CD4-positive, alpha-beta memory T cell (primary cell): ENCODE data around the gene GALNT10. TPM values are rescaled to one million over a fixed set of nuclear protein-coding genes. Genes with fewer than 3 reads are reported as not detected.

Source experiments
- CTCF ChIA-PET: fragments of 350-600 bp; sonication (Branson Sonifier 250); formaldehyde crosslinking; loops from one replicate; lab custom pipeline; 2021; ENCODE audit warnings: inconsistent platforms; ENCODE audit not compliant: partially characterized antibody; lab: Charles Lee
- POLR2A ChIA-PET: fragments of 350-600 bp; sonication (Branson Sonifier 250); formaldehyde crosslinking; loops from one replicate; lab custom pipeline; 2021; ENCODE audit not compliant: partially characterized antibody; lab: Charles Lee
- DNase-seq, 5 donors: peaks; one replicate each; pipeline versions ENCODE4 v3.0.0 to v3.0.0-alpha.2; 2020 to 2022; ENCODE audit warnings: mixed read lengths in 1 of 5
- H3K27ac ChIP-seq: one replicate; pipeline ENCODE4 v1.7.0; 2013; ENCODE audit warnings: low read depth, low read length
- H3K27me3 ChIP-seq: 2 replicates; pipeline ENCODE4 v1.7.0; 2013; ENCODE audit warnings: mild to moderate bottlenecking, low read length, moderate library complexity; ENCODE audit not compliant: insufficient read depth
- H3K36me3 ChIP-seq: 2 replicates; pipeline ENCODE4 v1.7.0; 2013; ENCODE audit warnings: mild to moderate bottlenecking, low read length, moderate library complexity; ENCODE audit not compliant: insufficient read depth
- H3K4me1 ChIP-seq: 2 replicates; pipeline ENCODE4 v1.7.0; 2013; ENCODE audit warnings: mild to moderate bottlenecking, low read length, moderate library complexity; ENCODE audit not compliant: insufficient read depth
- H3K4me3 ChIP-seq, 2 donors: one replicate each; pipeline ENCODE4 v1.7.0; 2013; ENCODE audit warnings: low read length in 2 of 2, mild to moderate bottlenecking in 1 of 2
- H3K9me3 ChIP-seq, 2 donors: one replicate each; pipeline ENCODE4 v1.7.0; 2013; ENCODE audit warnings: low read length in 2 of 2, control low read depth in 1 of 2; ENCODE audit not compliant: control insufficient read depth in 1 of 2
- H3K27ac Mint-ChIP-seq, 7 donors: one replicate each; pipeline ENCODE4 v1.8.0; 2020 to 2021; ENCODE audit warnings: mixed read lengths in 7 of 7, mild to moderate bottlenecking in 6 of 7, inconsistent platforms in 3 of 7, moderate library complexity in 3 of 7
- H3K27me3 Mint-ChIP-seq, 2 donors: one replicate each; pipeline ENCODE4 v1.8.0; 2020 to 2021; ENCODE audit warnings: mixed read lengths in 2 of 2
- H3K36me3 Mint-ChIP-seq, 2 donors: one replicate each; pipeline ENCODE4 v1.8.0; 2020 to 2021; ENCODE audit warnings: mixed read lengths in 2 of 2, inconsistent platforms in 1 of 2, mild to moderate bottlenecking in 1 of 2
- H3K4me1 Mint-ChIP-seq, 4 donors: one replicate each; pipeline ENCODE4 v1.8.0; 2020 to 2021; ENCODE audit warnings: mixed read lengths in 4 of 4, mild to moderate bottlenecking in 1 of 4
- H3K4me3 Mint-ChIP-seq, 8 donors: one replicate each; pipeline ENCODE4 v1.8.0; 2020 to 2021; ENCODE audit warnings: mixed read lengths in 8 of 8, mild to moderate bottlenecking in 7 of 8, moderate library complexity in 6 of 8, inconsistent platforms in 3 of 8
- H3K9me3 Mint-ChIP-seq, 8 donors: one replicate each; pipeline ENCODE4 v1.8.0; 2020 to 2021; ENCODE audit warnings: mixed read lengths in 8 of 8, mild to moderate bottlenecking in 5 of 8, inconsistent platforms in 3 of 8, moderate library complexity in 1 of 8
- intact Hi-C: fragments of 100-400 bp; cut with micrococcal nuclease; formaldehyde crosslinking; loops from one replicate; pipeline ENCODE4 v1.15.1; 2023
- polyA plus RNA-seq, 2 donors: library from polyadenylated mRNA; unstranded; fragments of 300-500 nt; fragmentation: Illumina TruSeq; gene quantifications; one replicate each; pipeline ENCODE4 v1.2.3, GENCODE V29; 2021
- total RNA-seq, 2 experiments: library from RNA; stranded (reverse); gene quantifications; one replicate each; pipeline ENCODE4 v1.2.3, GENCODE V29; 2021

Gene GALNT10
- total and polyA plus RNA-seq, 4 experiments from 2014 or later = 9.6 to 35.7 (median 26.8) TPM

DNA sequence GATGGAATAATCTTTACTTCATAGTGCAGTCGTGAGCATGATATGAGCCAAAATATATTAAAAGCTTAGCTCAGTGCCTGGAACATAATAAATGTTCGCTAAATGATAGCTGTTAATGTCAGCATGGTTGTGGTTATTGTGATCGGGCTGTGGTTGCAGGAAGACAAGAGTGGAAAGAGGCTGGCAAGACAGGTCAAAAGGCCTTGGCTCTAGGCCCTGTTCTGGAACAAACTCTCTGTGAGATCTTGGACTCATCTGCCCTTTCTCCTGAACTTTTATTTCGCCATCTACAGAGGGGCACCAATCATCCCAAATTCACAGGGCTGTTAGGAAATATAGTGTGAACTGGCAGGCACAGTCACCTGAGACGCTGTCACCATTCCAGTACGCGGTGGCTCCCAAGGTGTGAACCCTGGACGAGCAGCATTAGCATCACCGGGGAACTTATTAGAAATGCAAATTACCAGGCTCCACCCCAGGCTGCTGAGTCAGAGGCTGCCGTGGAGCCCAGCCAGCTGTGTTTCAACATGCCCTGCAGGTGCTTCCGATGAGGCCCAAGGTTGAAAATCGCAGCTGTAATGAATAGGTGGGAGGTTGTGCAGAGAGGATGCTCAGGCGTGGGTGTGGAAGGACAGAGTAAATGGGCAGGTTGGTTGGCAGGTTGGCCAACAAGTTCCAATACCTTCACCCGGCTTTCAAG lies 205.0 kb downstream of the GALNT10 start:
- POLR2A ChIA-PET = no interaction called here
- Mint-ChIP-seq H3K27ac (peak overlapping the region in 2 of 7 donors; percentile 38 to 81), H3K9me3 (no peaks in the 10 kb centered on the region), H3K27me3 (no peaks in the 10 kb centered on the region), H3K4me1 (no peaks in the 10 kb centered on the region), H3K4me3 (no peak overlapping the region), H3K36me3 (peaks cover 26 to 41% of the 10 kb centered on the region in 2 donors)
- Histone ChIP-seq H3K4me3 (no peak overlapping the region), H3K4me1 (no peaks in the 10 kb centered on the region), H3K9me3 (no peaks in the 10 kb centered on the region), H3K36me3 (no peaks in the 10 kb centered on the region), H3K27ac (no peak overlapping the region), H3K27me3 (no peaks in the 10 kb centered on the region)
- no peak for DNase-seq
- CTCF ChIA-PET = interaction anchor here (1.0 to 2.1 kb wide), 2 partner anchors 9 to 323 kb away, joined by 4 to 7 read pairs; no protein-coding TSS in a partner anchor
- intact Hi-C loops = no loop called here

DNA sequence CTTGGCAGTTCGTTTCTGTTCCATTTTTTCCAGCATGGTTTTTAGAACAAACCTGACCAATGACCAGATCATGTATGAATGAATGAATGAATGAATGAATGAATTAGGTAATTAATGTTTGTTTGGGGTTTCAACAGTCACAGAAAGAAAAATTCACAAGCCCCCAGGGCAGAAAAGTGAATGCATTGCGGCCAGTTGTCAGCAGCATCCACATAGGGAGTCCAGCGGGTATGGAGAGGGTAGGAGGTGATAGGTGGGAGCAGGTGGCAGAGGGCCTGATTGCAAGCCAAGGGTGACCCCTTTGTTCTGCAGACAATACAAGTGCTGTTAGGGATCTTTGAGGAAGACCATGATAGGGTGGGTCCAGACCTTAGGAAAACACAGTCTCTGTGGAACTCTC lies 205.6 kb downstream of the GALNT10 start:
- H3K27me3 ChIP-seq = no peaks in the 10 kb centered on the region
- no peaks in the 10 kb centered on the region for H3K36me3 ChIP-seq
- Mint-ChIP-seq H3K4me1 (no peaks in the 10 kb centered on the region), H3K9me3 (no peaks in the 10 kb centered on the region), H3K4me3 (no peak overlapping the region), H3K27me3 (no peaks in the 10 kb centered on the region), H3K36me3 (peaks cover 24 to 41% of the 10 kb centered on the region in 2 donors), H3K27ac (peak overlapping the region in 1 of 7 donors; percentile 9)
- DNase-seq = no peak
- ChIA-PET CTCF (no interaction called here), POLR2A (no interaction called here)
- H3K4me3 ChIP-seq = no peak overlapping the region
- H3K9me3 ChIP-seq = no peaks in the 10 kb centered on the region
- H3K27ac ChIP-seq = no peak overlapping the region
- H3K4me1 ChIP-seq = no peaks in the 10 kb centered on the region
- intact Hi-C loops = no loop called here

- no peaks in the 10 kb centered on the region for H3K4me1 Mint-ChIP-seq
- DNase-seq = no peak
- H3K36me3 ChIP-seq = no peaks in the 10 kb centered on the region
- no peak overlapping the region for H3K4me3 Mint-ChIP-seq
- H3K4me3 ChIP-seq = no peak overlapping the region
- ChIA-PET POLR2A (no interaction called here), CTCF (interaction anchor here (0.7 to 1.4 kb wide), 4 partner anchors 8 to 326 kb away, joined by 3 to 6 read pairs (median 4); no protein-coding TSS in a partner anchor)
- no peaks in the 10 kb centered on the region for H3K4me1 ChIP-seq
- no peaks in the 10 kb centered on the region for H3K9me3 ChIP-seq
- intact Hi-C loops = no loop called here
- H3K27me3 Mint-ChIP-seq = no peaks in the 10 kb centered on the region
- peak overlapping the region in 4 of 7 donors; percentile 22 to 89 (median 67) for H3K27ac Mint-ChIP-seq
- no peaks in the 10 kb centered on the region for H3K27me3 ChIP-seq
- H3K36me3 Mint-ChIP-seq = peaks cover 10 to 33% of the 10 kb centered on the region in 2 donors
- no peak overlapping the region for H3K27ac ChIP-seq
- H3K9me3 Mint-ChIP-seq = no peaks in the 10 kb centered on the region
These were observed 207.3 kb downstream of the GALNT10 start for GRCh38 chr5:154397652-154398406.

- Mint-ChIP-seq H3K36me3 (peaks cover 5 to 29% of the 10 kb centered on the region in 2 donors), H3K27me3 (no peaks in the 10 kb centered on the region), H3K4me1 (peaks cover 2 to 15% (median 11%) of the 10 kb centered on the region in 4 donors), H3K9me3 (no peaks in the 10 kb centered on the region), H3K4me3 (no peak overlapping the region), H3K27ac (peak overlapping the region in 4 of 7 donors; percentile 0 to 31 (median 28))
- DNase-seq = no peak
- no peak overlapping the region for H3K27ac ChIP-seq
- H3K4me1 ChIP-seq = peaks cover 4% of the 10 kb centered on the region
- no peaks in the 10 kb centered on the region for H3K27me3 ChIP-seq
- ChIA-PET CTCF (interaction anchor here (0.6 kb wide), 1 partner anchor 325 kb away, joined by 3 read pairs; no protein-coding TSS in a partner anchor), POLR2A (no interaction called here)
- no peaks in the 10 kb centered on the region for H3K9me3 ChIP-seq
- H3K36me3 ChIP-seq = no peaks in the 10 kb centered on the region
- intact Hi-C loops = no loop called here
- H3K4me3 ChIP-seq = no peak overlapping the region
These were observed 210.1 kb downstream of the GALNT10 start for GRCh38 chr5:154400678-154401077.

DNA sequence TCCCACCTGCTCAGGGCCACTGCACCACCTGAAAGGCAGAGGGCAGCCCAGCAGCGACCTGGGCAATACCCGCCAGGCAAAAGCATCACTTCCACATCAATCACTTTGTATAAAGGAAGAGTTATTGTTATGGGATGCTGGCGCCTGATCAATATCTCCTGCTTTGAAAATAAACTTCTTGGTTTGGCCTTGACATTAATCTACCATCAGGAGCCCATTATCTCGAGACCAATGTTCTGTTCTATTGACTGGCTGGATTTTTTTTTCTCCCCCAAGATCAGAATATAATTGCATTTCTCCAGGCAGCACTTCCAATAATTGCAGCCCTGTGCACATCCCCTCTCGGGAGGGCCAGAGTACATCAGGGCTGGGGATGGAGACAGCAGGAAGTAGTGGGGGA lies 210.8 kb downstream of the GALNT10 start:
- Mint-ChIP-seq H3K4me1 (peaks cover 2 to 16% (median 11%) of the 10 kb centered on the region in 4 donors), H3K27me3 (no peaks in the 10 kb centered on the region), H3K36me3 (peaks cover 5 to 26% of the 10 kb centered on the region in 2 donors), H3K9me3 (no peaks in the 10 kb centered on the region), H3K4me3 (no peak overlapping the region), H3K27ac (peak overlapping the region in 1 of 7 donors; percentile 5)
- CTCF ChIA-PET = interaction anchor here (0.6 to 0.8 kb wide), 2 partner anchors 326 to 329 kb away, joined by 3 read pairs; no protein-coding TSS in a partner anchor
- H3K4me1 ChIP-seq = peaks cover 4% of the 10 kb centered on the region
- intact Hi-C loops = no loop called here
- no peak overlapping the region for H3K4me3 ChIP-seq
- H3K36me3 ChIP-seq = no peaks in the 10 kb centered on the region
- no peaks in the 10 kb centered on the region for H3K27me3 ChIP-seq
- no peak for DNase-seq
- no peaks in the 10 kb centered on the region for H3K9me3 ChIP-seq
- no peak overlapping the region for H3K27ac ChIP-seq
- POLR2A ChIA-PET = no interaction called here

GRCh38 chr5:154401931-154402330 lies 211.4 kb downstream of the GALNT10 start:
- H3K4me1 ChIP-seq = peaks cover 4% of the 10 kb centered on the region
- CTCF ChIA-PET = interaction anchor here (0.8 kb wide), 1 partner anchor 330 kb away, joined by 3 read pairs; no protein-coding TSS in a partner anchor
- H3K36me3 ChIP-seq = no peaks in the 10 kb centered on the region
- H3K27ac ChIP-seq = no peak overlapping the region
- peak overlapping the region in 3 of 7 donors; percentile 1 to 75 (median 55) for H3K27ac Mint-ChIP-seq
- H3K9me3 ChIP-seq = no peaks in the 10 kb centered on the region
- H3K4me1 Mint-ChIP-seq = peaks cover 2 to 16% (median 11%) of the 10 kb centered on the region in 4 donors
- no peaks in the 10 kb centered on the region for H3K9me3 Mint-ChIP-seq
- POLR2A ChIA-PET = no interaction called here
- H3K4me3 Mint-ChIP-seq = no peak overlapping the region
- no peak for DNase-seq
- H3K4me3 ChIP-seq = no peak overlapping the region
- no peaks in the 10 kb centered on the region for H3K27me3 ChIP-seq
- intact Hi-C loops = no loop called here
- H3K27me3 Mint-ChIP-seq = no peaks in the 10 kb centered on the region
- H3K36me3 Mint-ChIP-seq = peaks cover 5 to 24% of the 10 kb centered on the region in 2 donors

GRCh38 chr5:154402611-154403010 lies 212.1 kb downstream of the GALNT10 start:
- Mint-ChIP-seq H3K27me3 (no peaks in the 10 kb centered on the region), H3K9me3 (no peaks in the 10 kb centered on the region), H3K4me1 (peaks cover 2 to 16% (median 11%) of the 10 kb centered on the region in 4 donors), H3K4me3 (no peak overlapping the region), H3K36me3 (peaks cover 5 to 25% of the 10 kb centered on the region in 2 donors), H3K27ac (peak overlapping the region in 1 of 7 donors; percentile 1)
- Histone ChIP-seq H3K4me1 (peaks cover 4% of the 10 kb centered on the region), H3K36me3 (no peaks in the 10 kb centered on the region), H3K9me3 (no peaks in the 10 kb centered on the region), H3K27me3 (no peaks in the 10 kb centered on the region), H3K27ac (no peak overlapping the region), H3K4me3 (no peak overlapping the region)
- no peak for DNase-seq
- POLR2A ChIA-PET = no interaction called here
- intact Hi-C loops = no loop called here
- CTCF ChIA-PET = interaction anchor here (3.4 kb wide), 1 partner anchor 427 kb away, joined by 21 read pairs; no protein-coding TSS in a partner anchor
